Measurements from ENCODE around the gene CATSPER3. TPM values are rescaled to one million over a fixed set of nuclear protein-coding genes. Genes with fewer than 3 reads are reported as not detected.

The CATSPER3 gene
- total and polyA plus RNA-seq, 2 of the 8 experiments (the other 6 are each of a cell fraction or from before 2014, with no cell fraction given): 0.62 TPM; not detected in 1

GRCh38 chr5:135050244-135050767 lies 82.6 kb downstream of the CATSPER3 start (continued):
- TF ChIP-seq EP300 (IDR thresholded peaks at IDR 0.05; ENCODE audit: borderline replicate concordance in 1 of 2, low read depth in 2 of 2, low read length in 2 of 2) (no peak), GABPA (IDR thresholded peaks at IDR 0.05; ENCODE audit: borderline replicate concordance, insufficient read depth, low read length) (no peak; the same call in 1 of the 2 replicates), HDAC6 (IDR thresholded peaks at IDR 0.05; ENCODE audit: low read depth, low read length) (no peak), POLR2AphosphoS5 (IDR thresholded peaks at IDR 0.05; ENCODE audit: low read depth, low read length) (no peak), KDM5A (IDR thresholded peaks at IDR 0.05; ENCODE audit: low read length) (no peak), TCF12 (IDR thresholded peaks at IDR 0.05; ENCODE audit: low read depth, low read length) (no peak), CHD7 (IDR thresholded peaks at IDR 0.05; ENCODE audit: insufficient replicate concordance, low read length) (no peak), SAP30 (IDR thresholded peaks at IDR 0.05; ENCODE audit: insufficient read depth, insufficient replicate concordance, low read length) (no peak), HDAC2 (IDR thresholded peaks at IDR 0.05; ENCODE audit: borderline replicate concordance in 1 of 2, low read depth in 2 of 2, low read length in 2 of 2) (no peak)
- TF ChIP-seq, protein P1, sequence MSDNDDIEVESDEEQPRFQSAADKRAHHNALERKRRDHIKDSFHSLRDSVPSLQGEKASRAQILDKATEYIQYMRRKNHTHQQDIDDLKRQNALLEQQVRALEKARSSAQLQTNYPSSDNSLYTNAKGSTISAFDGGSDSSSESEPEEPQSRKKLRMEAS (IDR thresholded peaks at IDR 0.05): 0 out of 2 replicates have a peak, but pooled peaks have one; percentile 17
